OCI-LY7 (cell line): ENCODE measurements around the gene BCAS4.

Experiments
- EZH2phosphoT487 ChIP-seq: fragments of 200-600 bp; sonication (generic); IDR thresholded peaks from 2 replicates; pipeline ENCODE4 v1.6.1; 2018; ENCODE audit warnings: low read depth, borderline replicate concordance, mild to moderate bottlenecking, mixed run types, antibody characterized with exemption, low read length, moderate library complexity, mixed read lengths
- TF ChIP-seq, protein P1 (sequence below): fragments of 200-600 bp; sonication (generic); conservative IDR thresholded peaks from 2 replicates; pipeline ENCODE4 v1.5.1; 2014; ENCODE audit warnings: mild to moderate bottlenecking, antibody characterized with exemption, low read length, moderate library complexity, mixed read lengths

DNA sequence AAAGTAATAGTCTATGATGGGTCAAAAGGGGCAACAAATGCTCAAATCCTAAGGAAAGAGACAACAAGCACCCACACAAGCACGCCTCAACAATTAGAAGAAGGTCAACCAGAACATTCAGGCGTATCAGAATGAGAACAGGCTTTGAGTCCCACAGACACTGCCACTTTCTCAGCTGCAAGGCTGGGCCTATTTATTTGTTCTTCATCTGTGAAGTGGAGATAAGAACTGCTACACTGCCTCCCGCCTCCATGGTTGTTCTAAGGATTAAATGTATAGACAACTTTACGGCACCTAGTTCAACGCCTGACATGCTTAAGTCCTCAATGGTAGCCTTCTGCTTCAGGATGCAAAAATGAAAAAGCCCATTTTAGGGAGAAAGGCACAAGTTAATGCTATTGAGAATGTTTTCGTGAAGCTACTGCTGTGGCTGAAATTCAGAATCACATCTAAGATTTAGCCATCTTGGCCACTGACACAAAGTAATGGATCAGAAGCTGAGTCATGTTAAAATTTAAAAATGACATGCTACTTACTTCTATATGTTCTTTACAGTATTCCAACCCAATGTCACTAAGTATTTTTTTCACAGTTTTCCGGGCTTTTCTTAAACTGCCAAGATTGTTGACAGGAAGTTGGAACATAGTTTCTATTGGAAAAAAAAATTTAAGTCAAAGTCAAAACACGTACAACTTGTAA, 108.6 kb downstream of the BCAS4 start:
- TF ChIP-seq, protein P1, sequence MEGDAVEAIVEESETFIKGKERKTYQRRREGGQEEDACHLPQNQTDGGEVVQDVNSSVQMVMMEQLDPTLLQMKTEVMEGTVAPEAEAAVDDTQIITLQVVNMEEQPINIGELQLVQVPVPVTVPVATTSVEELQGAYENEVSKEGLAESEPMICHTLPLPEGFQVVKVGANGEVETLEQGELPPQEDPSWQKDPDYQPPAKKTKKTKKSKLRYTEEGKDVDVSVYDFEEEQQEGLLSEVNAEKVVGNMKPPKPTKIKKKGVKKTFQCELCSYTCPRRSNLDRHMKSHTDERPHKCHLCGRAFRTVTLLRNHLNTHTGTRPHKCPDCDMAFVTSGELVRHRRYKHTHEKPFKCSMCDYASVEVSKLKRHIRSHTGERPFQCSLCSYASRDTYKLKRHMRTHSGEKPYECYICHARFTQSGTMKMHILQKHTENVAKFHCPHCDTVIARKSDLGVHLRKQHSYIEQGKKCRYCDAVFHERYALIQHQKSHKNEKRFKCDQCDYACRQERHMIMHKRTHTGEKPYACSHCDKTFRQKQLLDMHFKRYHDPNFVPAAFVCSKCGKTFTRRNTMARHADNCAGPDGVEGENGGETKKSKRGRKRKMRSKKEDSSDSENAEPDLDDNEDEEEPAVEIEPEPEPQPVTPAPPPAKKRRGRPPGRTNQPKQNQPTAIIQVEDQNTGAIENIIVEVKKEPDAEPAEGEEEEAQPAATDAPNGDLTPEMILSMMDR: no peak
- no peak for TF ChIP-seq EZH2phosphoT487
